HG03060 (cell line): ENCODE data around the gene FIGN.

Experiments
- ATAC-seq: cut with Tn5 transposase; IDR thresholded peaks from one replicate; pipeline ENCODE4 v1.9.1; 2021; ENCODE audit warnings: low read depth, moderate number of reproducible peaks; ENCODE audit not compliant: unreplicated experiment

FIGN gene

GRCh38 chr2:163737190-163737439 is 1.3 kb upstream of the FIGN start:
- no peak for ATAC-seq

GRCh38 chr2:163736433-163737189 is 803 bp upstream of the FIGN start:
- no peak for ATAC-seq

GRCh38 chr2:163734881-163735684 is 725 bp downstream of the FIGN start:
- no peak for ATAC-seq

- ATAC-seq = no peak
Measured at GRCh38 chr2:163734401-163734800, 1.4 kb downstream of the FIGN start.

- ATAC-seq = no peak
Measured at GRCh38 chr2:163733956-163734355, 1.9 kb downstream of the FIGN start.

- ATAC-seq = no peak
Measured at GRCh38 chr2:163733301-163733938, 2.4 kb downstream of the FIGN start.

GRCh38 chr2:163732727-163733126 is 3.1 kb downstream of the FIGN start:
- no peak for ATAC-seq

- ATAC-seq = no peak
Measured at GRCh38 chr2:163731735-163732134, 4.1 kb downstream of the FIGN start.

GRCh38 chr2:163730556-163730955 is 5.3 kb downstream of the FIGN start:
- no peak for ATAC-seq

GRCh38 chr2:163729636-163730273 is 6.1 kb downstream of the FIGN start:
- no peak for ATAC-seq

- no peak for ATAC-seq
Measured at GRCh38 chr2:163723881-163724280, 11.9 kb downstream of the FIGN start.

- ATAC-seq = no peak
Measured at GRCh38 chr2:163723348-163723747, 12.5 kb downstream of the FIGN start.

GRCh38 chr2:163719331-163719730 is 16.5 kb downstream of the FIGN start:
- ATAC-seq = no peak

- no peak for ATAC-seq
Measured at GRCh38 chr2:163717993-163718680, 17.7 kb downstream of the FIGN start.

GRCh38 chr2:163717515-163717914 is 18.3 kb downstream of the FIGN start:
- ATAC-seq = no peak

GRCh38 chr2:163716101-163716500 is 19.7 kb downstream of the FIGN start:
- no peak for ATAC-seq

GRCh38 chr2:163715668-163716067 is 20.1 kb downstream of the FIGN start:
- ATAC-seq = no peak

GRCh38 chr2:163715199-163715598 is 20.6 kb downstream of the FIGN start:
- no peak for ATAC-seq

- no peak for ATAC-seq
Measured at GRCh38 chr2:163713534-163714311, 22.1 kb downstream of the FIGN start.

GRCh38 chr2:163711699-163712098 is 24.1 kb downstream of the FIGN start:
- ATAC-seq = no peak
